ENCODE data around the gene SLC31A2. TPM values are rescaled to one million over a fixed set of nuclear protein-coding genes. Genes with fewer than 3 reads are reported as not detected.

Gene SLC31A2
- total and polyA plus RNA-seq, 8 donors: 2.4 to 39.3 (median 2.9) TPM

- Histone ChIP-seq H3K36me3 (peaks cover 0 to 19% of the 10 kb centered on the region in 2 donors), H3K4me3 (peak overlapping the region in 1 of 2 donors; percentile 88), H3K27ac (peak overlapping the region in 1 of 2 donors; percentile 76), H3K27me3 (no peaks in the 10 kb centered on the region), H3K9me3 (no peaks in the 10 kb centered on the region), H3K4me1 (peaks cover 0 to 68% of the 10 kb centered on the region in 2 donors)
- TF ChIP-seq CTCF (IDR thresholded peaks at IDR 0.05): no peak
- intact Hi-C loops (cut with DNase I): no loop called here
- ATAC-seq (no peak), DNase-seq (no peak)
Observed at GRCh38 chr9:113153599-113153998, 2.8 kb downstream of the SLC31A2 start.

- TF ChIP-seq CTCF (IDR thresholded peaks at IDR 0.05): no peak
- ATAC-seq: no peak
Observed at GRCh38 chr9:113154471-113154870, 3.7 kb downstream of the SLC31A2 start.

GRCh38 chr9:113154946-113155345 is 4.1 kb downstream of the SLC31A2 start:
- peaks cover 0 to 60% of the 10 kb centered on the region in 2 donors for H3K4me1 ChIP-seq
- H3K27ac ChIP-seq: peak overlapping the region in 1 of 2 donors; percentile 76
- H3K9me3 ChIP-seq: no peaks in the 10 kb centered on the region
- no peaks in the 10 kb centered on the region for H3K27me3 ChIP-seq
- H3K4me3 ChIP-seq: peak overlapping the region in 1 of 2 donors; percentile 88
- intact Hi-C loops (cut with DNase I): no loop called here
- peaks cover 0 to 32% of the 10 kb centered on the region in 2 donors for H3K36me3 ChIP-seq
- TF ChIP-seq CTCF (IDR thresholded peaks at IDR 0.05): no peak
- DNase-seq: no peak
- ATAC-seq: no peak

More at GRCh38 chr9:113154471-113154870, 3.7 kb downstream of the SLC31A2 start:
- Histone ChIP-seq H3K36me3 (peaks cover 0 to 27% of the 10 kb centered on the region in 2 donors), H3K27me3 (no peaks in the 10 kb centered on the region), H3K9me3 (no peaks in the 10 kb centered on the region), H3K4me3 (peak overlapping the region in 1 of 2 donors; percentile 88), H3K4me1 (peaks cover 0 to 65% of the 10 kb centered on the region in 2 donors), H3K27ac (peak overlapping the region; percentile 30 to 76)
- intact Hi-C loops (cut with DNase I): no loop called here
- peak in 1 of 4 donors; percentile 52 for DNase-seq

GRCh38 chr9:113155911-113156588 is 5.2 kb downstream of the SLC31A2 start:
- ATAC-seq: peak; percentile 13
- Histone ChIP-seq H3K27ac (peak overlapping the region in 1 of 2 donors; percentile 76), H3K36me3 (peaks cover 0 to 43% of the 10 kb centered on the region in 2 donors), H3K9me3 (no peaks in the 10 kb centered on the region), H3K4me3 (no peak overlapping the region), H3K4me1 (peaks cover 0 to 55% of the 10 kb centered on the region in 2 donors), H3K27me3 (no peaks in the 10 kb centered on the region)
- intact Hi-C loops (cut with DNase I): no loop called here
- peak in 1 of 4 donors; percentile 48 for DNase-seq
- no peak for TF ChIP-seq CTCF (IDR thresholded peaks at IDR 0.05)

GRCh38 chr9:113156880-113157279 is 6.1 kb downstream of the SLC31A2 start:
- no peak overlapping the region for H3K4me3 ChIP-seq
- H3K4me1 ChIP-seq: peaks cover 0 to 50% of the 10 kb centered on the region in 2 donors
- H3K27ac ChIP-seq: no peak overlapping the region
- intact Hi-C loops (cut with DNase I): no loop called here
- DNase-seq: no peak
- no peaks in the 10 kb centered on the region for H3K9me3 ChIP-seq
- no peaks in the 10 kb centered on the region for H3K27me3 ChIP-seq
- TF ChIP-seq CTCF (IDR thresholded peaks at IDR 0.05): no peak
- no peak for ATAC-seq
- peaks cover 0 to 52% of the 10 kb centered on the region in 2 donors for H3K36me3 ChIP-seq
